Stimulated activated CD4-positive, alpha-beta T cell treated with anti-CD3 and anti-CD28 coated beads, Interleukin-1b, Interleukin-23, amount 100 ng/mL, for 48 hours (primary cell): ENCODE results near the gene PPP2R5D.

Experiments used
- DNase-seq: peaks from one replicate; pipeline ENCODE4 v3.0.0-alpha.2; 2020

PPP2R5D gene

GRCh38 chr6:43060755-43061633 is 76.6 kb downstream of the PPP2R5D start:
- no peak for DNase-seq

- DNase-seq, result no peak
These were observed 77.5 kb downstream of the PPP2R5D start for GRCh38 chr6:43061861-43062260.
